GM19438 (cell line): ENCODE results near the gene CLDN24.

ENCODE experiments used
- ATAC-seq: cut with Tn5 transposase; IDR thresholded peaks from one replicate; pipeline ENCODE4 v1.9.1; 2021; ENCODE audit warnings: low read depth; ENCODE audit not compliant: unreplicated experiment

Gene CLDN24

GRCh38 chr4:183287309-183287659 lies 34.9 kb downstream of the CLDN24 start:
- peak; percentile 82 for ATAC-seq

GRCh38 chr4:183286590-183287308 lies 35.5 kb downstream of the CLDN24 start:
- ATAC-seq = peak; percentile 23

GRCh38 chr4:183285886-183286285 lies 36.3 kb downstream of the CLDN24 start:
- no peak for ATAC-seq

GRCh38 chr4:183284965-183285364 lies 37.3 kb downstream of the CLDN24 start:
- ATAC-seq = no peak

GRCh38 chr4:183284258-183284785 lies 37.9 kb downstream of the CLDN24 start:
- no peak for ATAC-seq

GRCh38 chr4:183276106-183276505 lies 46.1 kb downstream of the CLDN24 start:
- ATAC-seq = no peak

GRCh38 chr4:183272384-183272783 lies 49.8 kb downstream of the CLDN24 start:
- no peak for ATAC-seq
